Measurements from ENCODE around the gene MPPE1. TPM values are rescaled to one million over a fixed set of nuclear protein-coding genes. Genes with fewer than 3 reads are reported as not detected.
"Not testable (repeated sequence)": the region's sequence is repeated elsewhere in the genome, so short reads cannot be mapped to it uniquely, and the experiment has no call there.

Gene MPPE1
- total and polyA plus RNA-seq, 4 donors = 28.8 to 49.8 (median 39.4) TPM

- H3K4me1 ChIP-seq (ENCODE audit: control insufficient read depth in 1 of 2, insufficient read depth in 2 of 2, low read length in 2 of 2) = no peaks in the 10 kb centered on the region
- H3K4me3 ChIP-seq (ENCODE audit: low read length in 2 of 2) = peak overlapping the region; percentile 91 to 97
- H3K27me3 ChIP-seq (ENCODE audit: control insufficient read depth in 1 of 2, insufficient read depth in 2 of 2, low read length in 1 of 2) = no peaks in the 10 kb centered on the region
- H3K27ac ChIP-seq (ENCODE audit: low read depth in 1 of 2, low read length in 2 of 2) = no peak overlapping the region
- H3K9me3 ChIP-seq (ENCODE audit: control insufficient read depth, low read length) = no peaks in the 10 kb centered on the region
- DNase-seq (no peak), ATAC-seq (ENCODE audit: low FRiP score) (no peak)
- 65 to 66% methylated on average over 20 of the region's 20 CpGs for WGBS, 2 donors
- intact Hi-C loops (cut with DNase I) = loop anchor here in 1 of 2 donors (5.0 kb wide), 1 partner anchor 55 kb away; the partner anchor contains the start of gene CHMP1B
- no peaks in the 10 kb centered on the region for H3K36me3 ChIP-seq (ENCODE audit: control insufficient read depth in 1 of 2, insufficient read depth in 2 of 2, low read length in 1 of 2)
Measured at GRCh38 chr18:11906926-11907874, 917 bp downstream of the MPPE1 start.

- no peaks in the 10 kb centered on the region for H3K36me3 ChIP-seq (ENCODE audit: control insufficient read depth in 1 of 2, insufficient read depth in 2 of 2, low read length in 1 of 2)
- H3K9me3 ChIP-seq (ENCODE audit: control insufficient read depth, low read length) = no peaks in the 10 kb centered on the region
- 86 to 92% methylated on average over 1 of the region's 1 CpG for WGBS, 2 donors
- no peaks in the 10 kb centered on the region for H3K4me1 ChIP-seq (ENCODE audit: control insufficient read depth in 1 of 2, insufficient read depth in 2 of 2, low read length in 2 of 2)
- H3K27ac ChIP-seq (ENCODE audit: low read depth in 1 of 2, low read length in 2 of 2) = no peak overlapping the region
- ATAC-seq (ENCODE audit: low FRiP score) = no peak
- intact Hi-C loops (cut with DNase I) = loop anchor here in 1 of 2 donors (5.0 kb wide), 1 partner anchor 54 kb away; the partner anchor contains the start of gene CHMP1B
- DNase-seq = no peak
- no peak overlapping the region for H3K4me3 ChIP-seq (ENCODE audit: low read length in 2 of 2)
- H3K27me3 ChIP-seq (ENCODE audit: control insufficient read depth in 1 of 2, insufficient read depth in 2 of 2, low read length in 1 of 2) = no peaks in the 10 kb centered on the region
Measured at GRCh38 chr18:11906176-11906575, 1.9 kb downstream of the MPPE1 start.

GRCh38 chr18:11905613-11906012 lies 2.5 kb downstream of the MPPE1 start:
- intact Hi-C loops (cut with DNase I) = loop anchor here in 1 of 2 donors (5.0 kb wide), 1 partner anchor 53 kb away; the partner anchor contains the start of gene CHMP1B

GRCh38 chr18:11902522-11903292 lies 5.4 kb downstream of the MPPE1 start:
- WGBS, 2 donors = 66 to 67% methylated on average over 7 of the region's 7 CpGs
- Histone ChIP-seq H3K27ac (ENCODE audit: low read depth in 1 of 2, low read length in 2 of 2) (no peak overlapping the region), H3K4me3 (ENCODE audit: low read length in 2 of 2) (no peak overlapping the region), H3K27me3 (ENCODE audit: control insufficient read depth in 1 of 2, insufficient read depth in 2 of 2, low read length in 1 of 2) (no peaks in the 10 kb centered on the region), H3K9me3 (ENCODE audit: control insufficient read depth, low read length) (no peaks in the 10 kb centered on the region), H3K4me1 (ENCODE audit: control insufficient read depth in 1 of 2, insufficient read depth in 2 of 2, low read length in 2 of 2) (no peaks in the 10 kb centered on the region), H3K36me3 (ENCODE audit: control insufficient read depth in 1 of 2, insufficient read depth in 2 of 2, low read length in 1 of 2) (no peaks in the 10 kb centered on the region)
- ATAC-seq (ENCODE audit: low FRiP score) (no peak), DNase-seq (no peak)
- intact Hi-C loops (cut with DNase I) = no loop called here

More at GRCh38 chr18:11905613-11906012, 2.5 kb downstream of the MPPE1 start:
- Histone ChIP-seq H3K27ac (ENCODE audit: low read depth in 1 of 2, low read length in 2 of 2) (no peak overlapping the region), H3K9me3 (ENCODE audit: control insufficient read depth, low read length) (no peaks in the 10 kb centered on the region), H3K4me1 (ENCODE audit: control insufficient read depth in 1 of 2, insufficient read depth in 2 of 2, low read length in 2 of 2) (no peaks in the 10 kb centered on the region), H3K4me3 (ENCODE audit: low read length in 2 of 2) (no peak overlapping the region), H3K27me3 (ENCODE audit: control insufficient read depth in 1 of 2, insufficient read depth in 2 of 2, low read length in 1 of 2) (no peaks in the 10 kb centered on the region), H3K36me3 (ENCODE audit: control insufficient read depth in 1 of 2, insufficient read depth in 2 of 2, low read length in 1 of 2) (no peaks in the 10 kb centered on the region)
- WGBS, 2 donors = 77 to 80% methylated on average over 4 of the region's 4 CpGs
- DNase-seq = no peak
- no peak for ATAC-seq (ENCODE audit: low FRiP score)

- 79 to 84% methylated on average over 5 of the region's 5 CpGs for WGBS, 2 donors
- intact Hi-C loops (cut with DNase I) = no loop called here
- Histone ChIP-seq H3K4me3 (ENCODE audit: low read length in 2 of 2) (no peak overlapping the region), H3K4me1 (ENCODE audit: control insufficient read depth in 1 of 2, insufficient read depth in 2 of 2, low read length in 2 of 2) (no peaks in the 10 kb centered on the region), H3K27me3 (ENCODE audit: control insufficient read depth in 1 of 2, insufficient read depth in 2 of 2, low read length in 1 of 2) (no peaks in the 10 kb centered on the region), H3K27ac (ENCODE audit: low read depth in 1 of 2, low read length in 2 of 2) (no peak overlapping the region), H3K9me3 (ENCODE audit: control insufficient read depth, low read length) (no peaks in the 10 kb centered on the region), H3K36me3 (ENCODE audit: control insufficient read depth in 1 of 2, insufficient read depth in 2 of 2, low read length in 1 of 2) (no peaks in the 10 kb centered on the region)
- no peak for DNase-seq
- no peak for ATAC-seq (ENCODE audit: low FRiP score)
Measured at GRCh38 chr18:11901826-11902438, 6.2 kb downstream of the MPPE1 start.

GRCh38 chr18:11899063-11899462 lies 9.1 kb downstream of the MPPE1 start:
- no peaks in the 10 kb centered on the region for H3K9me3 ChIP-seq (ENCODE audit: control insufficient read depth, low read length)
- ATAC-seq (ENCODE audit: low FRiP score) = no peak
- no peak overlapping the region for H3K27ac ChIP-seq (ENCODE audit: low read depth in 1 of 2, low read length in 2 of 2)
- no peaks in the 10 kb centered on the region for H3K27me3 ChIP-seq (ENCODE audit: control insufficient read depth in 1 of 2, insufficient read depth in 2 of 2, low read length in 1 of 2)
- no peaks in the 10 kb centered on the region for H3K4me1 ChIP-seq (ENCODE audit: control insufficient read depth in 1 of 2, insufficient read depth in 2 of 2, low read length in 2 of 2)
- peaks cover 2 to 3% of the 10 kb centered on the region in 2 donors for H3K36me3 ChIP-seq (ENCODE audit: control insufficient read depth in 1 of 2, insufficient read depth in 2 of 2, low read length in 1 of 2)
- H3K4me3 ChIP-seq (ENCODE audit: low read length in 2 of 2) = no peak overlapping the region
- DNase-seq = no peak
- intact Hi-C loops (cut with DNase I) = no loop called here
- 92 to 93% methylated on average over 3 of the region's 3 CpGs for WGBS, 2 donors

- no peak for ATAC-seq (ENCODE audit: low FRiP score)
- WGBS, 2 donors = 97 to 100% methylated on average over 1 of the region's 1 CpG
- H3K27me3 ChIP-seq (ENCODE audit: control insufficient read depth in 1 of 2, insufficient read depth in 2 of 2, low read length in 1 of 2) = no peaks in the 10 kb centered on the region
- no peak for DNase-seq
- H3K36me3 ChIP-seq (ENCODE audit: control insufficient read depth in 1 of 2, insufficient read depth in 2 of 2, low read length in 1 of 2) = peaks cover 2 to 3% of the 10 kb centered on the region in 2 donors
- H3K9me3 ChIP-seq (ENCODE audit: control insufficient read depth, low read length) = no peaks in the 10 kb centered on the region
- H3K4me1 ChIP-seq (ENCODE audit: control insufficient read depth in 1 of 2, insufficient read depth in 2 of 2, low read length in 2 of 2) = no peaks in the 10 kb centered on the region
- no peak overlapping the region for H3K4me3 ChIP-seq (ENCODE audit: low read length in 2 of 2)
- intact Hi-C loops (cut with DNase I) = no loop called here
- H3K27ac ChIP-seq (ENCODE audit: low read depth in 1 of 2, low read length in 2 of 2) = no peak overlapping the region
Measured at GRCh38 chr18:11897781-11898180, 10.3 kb downstream of the MPPE1 start.

GRCh38 chr18:11892438-11892837 lies 15.7 kb downstream of the MPPE1 start:
- ATAC-seq (ENCODE audit: low FRiP score); H3K27me3 ChIP-seq (ENCODE audit: control insufficient read depth in 1 of 2, insufficient read depth in 2 of 2, low read length in 1 of 2); H3K9me3 ChIP-seq (ENCODE audit: control insufficient read depth, low read length); H3K4me1 ChIP-seq (ENCODE audit: control insufficient read depth in 1 of 2, insufficient read depth in 2 of 2, low read length in 2 of 2); H3K36me3 ChIP-seq (ENCODE audit: control insufficient read depth in 1 of 2, insufficient read depth in 2 of 2, low read length in 1 of 2); intact Hi-C loops (cut with DNase I); DNase-seq; H3K27ac ChIP-seq (ENCODE audit: low read depth in 1 of 2, low read length in 2 of 2); H3K4me3 ChIP-seq (ENCODE audit: low read length in 2 of 2): not testable (repeated sequence)
- 87% methylated on average over 7 of the region's 7 CpGs for WGBS, 2 donors
